Panc1 (cell line): ENCODE measurements around the gene REXO5. TPM values are rescaled to one million over a fixed set of nuclear protein-coding genes. Genes with fewer than 3 reads are reported as not detected.

Experiments used
- ATAC-seq: fragments of 200-7000 bp; cut with Tn5 transposase; 2 replicates; pipeline ENCODE4 v1.9.1; 2020; ENCODE audit warnings: mild to moderate bottlenecking, moderate library complexity
- Bru-seq: library from RNA; stranded (reverse); fragments of 400-500 nt; gene quantifications from one replicate; lab custom pipeline; 2021; lab: Mats Ljungman, UMichigan
- BruChase-seq, 2 experiments: library from RNA; stranded (reverse); fragments of 400-500 nt; gene quantifications; one replicate each; lab custom pipeline; 2021; lab: Mats Ljungman, UMichigan
- BruUV-seq: library from RNA; stranded (reverse); fragments of 400-500 nt; replicated peaks from 2 replicates; lab custom pipeline; 2021; lab: Mats Ljungman, UMichigan
- CTCF ChIA-PET: fragments of 300-600 bp; sonication (Branson Sonifier 250); formaldehyde crosslinking; loops from one replicate; lab custom pipeline; 2022; ENCODE audit warnings: antibody characterized with exemption; lab: Charles Lee
- POLR2A ChIA-PET: fragments of 300-600 bp; sonication (Branson Sonifier 250); formaldehyde crosslinking; loops from one replicate; lab custom pipeline; 2022; ENCODE audit warnings: antibody characterized with exemption; lab: Charles Lee
- DNase-seq: peaks from one replicate; pipeline ENCODE4 v3.0.0-alpha.2; 2010; ENCODE audit warnings: low read depth, low spot score
- H3K27ac ChIP-seq: 2 replicates; pipeline ENCODE4 v1.5.1; 2011; ENCODE audit warnings: mild to moderate bottlenecking, low read length, inconsistent platforms
- H3K27me3 ChIP-seq: fragments of 200-500 bp; sonication (Bioruptor generic); 2 replicates; pipeline ENCODE4 v1.6.0; 2014; ENCODE audit warnings: low read length, inconsistent platforms; ENCODE audit not compliant: control insufficient read depth, insufficient read depth
- H3K36me3 ChIP-seq: fragments of 200-500 bp; sonication (Bioruptor generic); 2 replicates; pipeline ENCODE4 v1.5.1; 2014; ENCODE audit warnings: inconsistent platforms, mild to moderate bottlenecking, low read length, moderate library complexity; ENCODE audit not compliant: control insufficient read depth, insufficient read depth
- H3K4me1 ChIP-seq: 2 replicates; pipeline ENCODE4 v1.5.1; 2011; ENCODE audit warnings: inconsistent platforms, mild to moderate bottlenecking, low read length, moderate library complexity; ENCODE audit not compliant: control insufficient read depth, insufficient read depth
- H3K4me3 ChIP-seq, 2 experiments: 2 replicates each; pipeline ENCODE4 v1.5.1; 2011 to 2012; ENCODE audit warnings: low read depth in 2 of 2, low read length in 2 of 2, mild to moderate bottlenecking in 2 of 2, inconsistent platforms in 1 of 2, moderate library complexity in 1 of 2
- H3K9me3 ChIP-seq: fragments of 200-500 bp; sonication (Bioruptor generic); 2 replicates; pipeline ENCODE4 v1.5.1; 2014; ENCODE audit warnings: low read depth, mild to moderate bottlenecking, inconsistent platforms, low read length, moderate library complexity; ENCODE audit not compliant: control insufficient read depth, insufficient read depth
- CTCF ChIP-seq: fragments of 450-650 bp; IDR thresholded peaks from 2 replicates; pipeline ENCODE4 v1.5.1; 2017; ENCODE audit warnings: mild to moderate bottlenecking
- POLR2AphosphoS5 ChIP-seq: IDR thresholded peaks from 2 replicates; pipeline ENCODE4 v1.6.1; 2012; ENCODE audit warnings: mild to moderate bottlenecking, low read depth, low read length, moderate library complexity
- REST ChIP-seq, 2 experiments: IDR thresholded peaks; 2 replicates each; pipeline ENCODE4 v1.6.1; 2011 to 2012; ENCODE audit warnings: low read depth in 2 of 2, control low read depth in 1 of 2, low read length in 1 of 2, mild to moderate bottlenecking in 1 of 2, moderate library complexity in 1 of 2; ENCODE audit not compliant: insufficient read depth in 1 of 2
- SIN3A ChIP-seq: IDR thresholded peaks from 2 replicates; pipeline ENCODE4 v1.6.1; 2012; ENCODE audit warnings: low read depth, mild to moderate bottlenecking, low read length, moderate library complexity, borderline replicate concordance; ENCODE audit not compliant: insufficient read depth
- TCF7L2 ChIP-seq: IDR thresholded peaks from 2 replicates; pipeline ENCODE4 v1.6.1; 2011; ENCODE audit warnings: mild to moderate bottlenecking, low read depth, low read length, inconsistent platforms
- in situ Hi-C: cut with HindIII; loops from 2 replicates; pipeline ENCODE4 v1.10.0; 2016; ENCODE audit warnings: low sequenced_read_pairs, low pct_unique_long_range_greater_than_20kb
- intact Hi-C: fragments of 100-400 bp; cut with micrococcal nuclease; formaldehyde crosslinking; loops from one replicate; pipeline ENCODE4 v1.10.0; 2022; ENCODE audit not compliant: unreplicated experiment
- long read RNA-seq: library from polyadenylated mRNA; unstranded; transcript quantifications from one replicate; pipeline ENCODE4 v2.0.0, GENCODE V29; 2021; ENCODE audit not compliant: unreplicated experiment
- polyA plus RNA-seq: library from polyadenylated mRNA; unstranded; fragments of >200 nt; gene quantifications from one replicate; pipeline ENCODE4 v1.2.1, GENCODE V29; 2012; ENCODE audit warnings: missing spikeins; ENCODE audit not compliant: insufficient read length
- total RNA-seq: library from RNA; stranded (reverse); gene quantifications from one replicate; pipeline ENCODE4 v1.2.1, GENCODE V29; 2021; ENCODE audit not compliant: unreplicated experiment

The REXO5 gene
- 13.6 TPM for total RNA-seq
- 3.6 TPM for polyA plus RNA-seq
- Bru-seq, nascent RNA: percentile 69 among the genes with signal in this experiment
- BruChase-seq, experiment 1, labeled RNA remaining after a 2-hour chase: percentile 64 among the genes with signal in this experiment
- percentile 55 among the genes with signal in this experiment for BruChase-seq, experiment 2, labeled RNA remaining after a 6-hour chase
- long read RNA-seq, partial matches to known transcripts: 5 of 17 reads
- long read RNA-seq, other reads (novel, unspliced or antisense): 8 of 17 reads

GRCh38 chr16:20806168-20807050 lies at the start of gene REXO5, which contains the start of gene ERI2:
Gene REXO5, plus strand, starts transcription at chr16:20806527. Its CDS starts 427 bp downstream, at chr16:20806954.
Gene ERI2, minus strand, starts transcription at chr16:20806472. Its CDS starts 42 bp downstream, at chr16:20806430.
- POLR2A ChIA-PET: interaction anchor here (0.6 to 0.7 kb wide), 3 partner anchors 294 to 932 kb away, joined by 3 to 5 read pairs (median 3); no protein-coding TSS in a partner anchor
- CTCF ChIA-PET: interaction anchor here (0.6 kb wide), 1 partner anchor 41 kb away, joined by 3 read pairs; no protein-coding TSS in a partner anchor
- BruUV-seq: TSS peak; percentile 96
- TF ChIP-seq REST (IDR thresholded peaks at IDR 0.05; ENCODE audit: insufficient read depth in 1 of 2, low read depth in 2 of 2, low read length in 1 of 2) (peak; percentile 8 to 32; a peak in 1 of 4 replicates), POLR2AphosphoS5 (peak; percentile 91), SIN3A (peak; percentile 95), CTCF (peak; percentile 69), TCF7L2 (peak; percentile 66)
- peak; percentile 98 for ATAC-seq
- H3K9me3 ChIP-seq: no peaks in the 10 kb centered on the region
- in situ Hi-C loops (no loop called here), intact Hi-C loops (no loop called here)
- H3K4me1 ChIP-seq: peaks cover 9% of the 10 kb centered on the region
- peak within 1 kb of the TSS; percentile 62 to 75 for H3K4me3 ChIP-seq
- peak within 1 kb of the TSS; percentile 93 for H3K27ac ChIP-seq
- no peaks in the 10 kb centered on the region for H3K36me3 ChIP-seq
- H3K27me3 ChIP-seq: no peaks in the 10 kb centered on the region
- DNase-seq: peak; percentile 82

- ATAC-seq (no peak), DNase-seq (no peak)
- ChIA-PET CTCF (no interaction called here), POLR2A (no interaction called here)
- no TSS peak for BruUV-seq
- Histone ChIP-seq H3K4me1 (no peaks in the 10 kb centered on the region), H3K27ac (no peak overlapping the region), H3K4me3 (no peak overlapping the region), H3K9me3 (no peaks in the 10 kb centered on the region; the same call in 1 of the 2 replicates), H3K36me3 (no peaks in the 10 kb centered on the region), H3K27me3 (peaks cover 4% of the 10 kb centered on the region; the same call in 1 of the 2 replicates)
- in situ Hi-C loops (no loop called here), intact Hi-C loops (no loop called here)
- TF ChIP-seq TCF7L2: no peak
- no peak for TF ChIP-seq REST (IDR thresholded peaks at IDR 0.05; ENCODE audit: insufficient read depth in 1 of 2, low read depth in 2 of 2, low read length in 1 of 2)
- TF ChIP-seq SIN3A: no peak
- no peak for TF ChIP-seq CTCF
- TF ChIP-seq POLR2AphosphoS5: no peak
Observed at GRCh38 chr16:20760346-20760745, 46.0 kb upstream of the REXO5 start.
